PFSK-1 (cell line): ENCODE measurements around the gene SLC35A2. TPM values are rescaled to one million over a fixed set of nuclear protein-coding genes. Genes with fewer than 3 reads are reported as not detected.

ENCODE experiments used
- FOXP2 ChIP-seq: optimal IDR thresholded peaks from 2 replicates; pipeline ENCODE3; 2011; ENCODE audit warnings: borderline replicate concordance, control low read depth, inconsistent platforms; ENCODE audit not compliant: insufficient read depth; ENCODE audit errors: extremely low read length, extremely low read depth
- POLR2AphosphoS5 ChIP-seq: IDR thresholded peaks from 2 replicates; pipeline ENCODE4 v1.6.1; 2012; ENCODE audit warnings: low read depth, mild to moderate bottlenecking, control low read depth, low read length, moderate library complexity
- REST ChIP-seq, 2 experiments: IDR thresholded peaks; 2 replicates each; pipeline versions ENCODE4 v1.6.1 to v1.8.0; 2011 to 2012; ENCODE audit warnings: low read depth in 2 of 2, low read length in 2 of 2, control low read depth in 1 of 2, inconsistent platforms in 1 of 2, mild to moderate bottlenecking in 1 of 2, moderate library complexity in 1 of 2; ENCODE audit not compliant: insufficient read depth in 1 of 2
- SIN3A ChIP-seq: IDR thresholded peaks from 2 replicates; pipeline ENCODE4 v1.6.1; 2012; ENCODE audit warnings: mild to moderate bottlenecking, low read length, moderate library complexity, borderline replicate concordance; ENCODE audit not compliant: insufficient read depth
- TAF1 ChIP-seq: IDR thresholded peaks from 2 replicates; pipeline ENCODE4 v1.6.1; 2012; ENCODE audit warnings: low read length, control low read depth, borderline replicate concordance; ENCODE audit not compliant: insufficient read depth
- polyA plus RNA-seq: library from polyadenylated mRNA; unstranded; fragments of >200 nt; gene quantifications from one replicate; pipeline ENCODE4 v1.2.1, GENCODE V29; 2012; ENCODE audit warnings: low read depth, missing spikeins; ENCODE audit not compliant: insufficient read length

SLC35A2 gene
- 31.3 TPM for polyA plus RNA-seq

GRCh38 chrX:48911412-48912182 lies at the start of gene SLC35A2:
TSS of gene SLC35A2 (minus strand) at chrX:48911646. CDS start at chrX:48911636, 10 bp downstream.
- TF ChIP-seq SIN3A = peak; percentile 24; the same call in 1 of the 2 replicates
- no peak for TF ChIP-seq REST (IDR thresholded peaks at IDR 0.05; ENCODE audit: insufficient read depth in 1 of 2, low read depth in 2 of 2, low read length in 2 of 2)
- peak; percentile 61; the same call in 1 of the 2 replicates for TF ChIP-seq TAF1
- TF ChIP-seq POLR2AphosphoS5 = peak; percentile 74

- TF ChIP-seq TAF1 (no peak), SIN3A (no peak), REST (IDR thresholded peaks at IDR 0.05; ENCODE audit: insufficient read depth in 1 of 2, low read depth in 2 of 2, low read length in 2 of 2) (no peak), FOXP2 (no peak), POLR2AphosphoS5 (no peak)
Measured at GRCh38 chrX:48960291-48960690, 48.8 kb upstream of the SLC35A2 start.

- TF ChIP-seq FOXP2 = no peak
- peak; percentile 56; the same call in 1 of the 2 replicates for TF ChIP-seq POLR2AphosphoS5
- no peak for TF ChIP-seq SIN3A
- TF ChIP-seq REST (IDR thresholded peaks at IDR 0.05; ENCODE audit: insufficient read depth in 1 of 2, low read depth in 2 of 2, low read length in 2 of 2) = 0 out of 4 replicates have a peak, but pooled peaks of 1 of the 2 experiments have one; percentile 19
- no peak for TF ChIP-seq TAF1
Measured at GRCh38 chrX:48958635-48959094, 47.2 kb upstream of the SLC35A2 start.

- TF ChIP-seq POLR2AphosphoS5 (0 out of 2 replicates have a peak, but pooled peaks have one; percentile 57), REST (IDR thresholded peaks at IDR 0.05; ENCODE audit: insufficient read depth in 1 of 2, low read depth in 2 of 2, low read length in 2 of 2) (no peak), TAF1 (peak; percentile 46; the same call in 1 of the 2 replicates)
Measured at GRCh38 chrX:48957827-48958634, 46.6 kb upstream of the SLC35A2 start.
